Gastrocnemius medialis (tissue), 4 donors: ENCODE data around the gene KRTAP20-1. TPM values are rescaled to one million over a fixed set of nuclear protein-coding genes. Genes with fewer than 3 reads are reported as not detected.

Source experiments
- ATAC-seq, 2 donors: fragments of 150-250 bp; one replicate each; pipeline ENCODE4 v1.9.1; 2016
- DNase-seq, 2 donors: peaks; one replicate each; pipeline ENCODE4 v3.0.0-alpha.2; 2019
- H3K27ac ChIP-seq, 4 donors: fragments of 200-600 bp; sonication (generic); 1 replicate in 1 of 4; 2 replicates in 3 of 4; pipeline ENCODE4 v1.5.1; 2016 to 2018; ENCODE audit warnings: mild to moderate bottlenecking in 2 of 4, moderate library complexity in 1 of 4
- H3K27me3 ChIP-seq, 3 donors: fragments of 200-600 bp; sonication (generic) in 2 of 3; 1 replicate in 1 of 3; 2 replicates in 2 of 3; pipeline versions ENCODE4 v1.5.1 to v1.6.0; 2016 to 2019; ENCODE audit warnings: mild to moderate bottlenecking in 1 of 3, moderate library complexity in 1 of 3
- H3K36me3 ChIP-seq, 2 donors: fragments of 200-600 bp; sonication (generic) in 1 of 2; one replicate each; pipeline ENCODE4 v1.5.1; 2017 to 2018
- H3K4me1 ChIP-seq, 2 donors: fragments of 200-600 bp; sonication (generic) in 1 of 2; one replicate each; pipeline ENCODE4 v1.5.1; 2016 to 2017; ENCODE audit warnings: mild to moderate bottlenecking in 2 of 2
- H3K4me3 ChIP-seq, 4 donors: fragments of 200-600 bp; sonication (generic) in 3 of 4; 1 replicate in 1 of 4; 2 replicates in 3 of 4; pipeline ENCODE4 v1.5.1; 2016 to 2019; ENCODE audit warnings: mild to moderate bottlenecking in 2 of 4
- H3K9me3 ChIP-seq, 3 donors: fragments of 200-600 bp; sonication (generic) in 2 of 3; 1 replicate in 1 of 3; 2 replicates in 2 of 3; pipeline ENCODE4 v1.5.1; 2016 to 2019
- CTCF ChIP-seq, 5 experiments: fragments of 450-650 bp in 3 of 5; fragments of 200-600 bp in 2 of 5; sonication (generic) in 2 of 5; IDR thresholded peaks in 4 of 5; conservative IDR thresholded peaks in 1 of 5; 1 replicate in 4 of 5; 2 replicates in 1 of 5; pipeline ENCODE4 v1.5.1; 2016 to 2019; ENCODE audit warnings: antibody characterized with exemption in 5 of 5, mild to moderate bottlenecking in 3 of 5, moderate library complexity in 3 of 5
- POLR2A ChIP-seq, 2 donors: fragments of 450-650 bp; IDR thresholded peaks; one replicate each; pipeline ENCODE4 v1.6.1; 2017; ENCODE audit warnings: antibody characterized with exemption in 2 of 2, mild to moderate bottlenecking in 2 of 2, moderate library complexity in 2 of 2
- in situ Hi-C, 4 donors: fragments of 200-750 bp; cut with MboI; loops; one replicate each; pipeline versions ENCODE4 v1.15.0 to v1.8.0; 2017; ENCODE audit warnings: low sequenced_read_pairs in 4 of 4
- intact Hi-C: fragments of 100-400 bp; cut with DNase I; formaldehyde crosslinking; loops from one replicate; pipeline ENCODE4 v1.15.1; 2023; ENCODE audit warnings: low total_unique reads
- total RNA-seq, 4 donors: library from RNA; depleted of rRNA; stranded (reverse); fragments of >200 nt; gene quantifications; one replicate each; pipeline versions ENCODE4 v1.1.0 to v1.2.3, GENCODE V29; 2016

KRTAP20-1 gene, protein sequence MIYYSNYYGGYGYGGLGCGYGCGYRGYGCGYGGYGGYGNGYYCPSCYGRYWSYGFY
- total RNA-seq = not detected

- Histone ChIP-seq H3K4me3 (no peak within 1 kb of the TSS), H3K9me3 (no peaks in the 10 kb centered on the region), H3K4me1 (no peaks in the 10 kb centered on the region), H3K27ac (no peak within 1 kb of the TSS), H3K36me3 (no peaks in the 10 kb centered on the region), H3K27me3 (no peaks in the 10 kb centered on the region)
- TF ChIP-seq POLR2A (IDR thresholded peaks at IDR 0.05) (no peak), CTCF (IDR thresholded peaks at IDR 0.05 in 4 of 5, conservative IDR thresholded peaks at IDR 0.05 in 1 of 5) (no peak)
- in situ Hi-C loops = no loop called here
- intact Hi-C loops = no loop called here
- DNase-seq (no peak), ATAC-seq (no peak)
Measured at GRCh38 chr21:30616125-30616524, at the start of gene KRTAP20-1. TSS of gene KRTAP20-1 (plus strand) at chr21:30616425. CDS start at chr21:30616455, 30 bp downstream.

GRCh38 chr21:30567617-30568016 lies 48.6 kb upstream of the KRTAP20-1 start:
- DNase-seq (no peak), ATAC-seq (no peak)
- Histone ChIP-seq H3K27me3 (no peaks in the 10 kb centered on the region), H3K9me3 (no peaks in the 10 kb centered on the region), H3K4me1 (no peaks in the 10 kb centered on the region), H3K4me3 (no peak overlapping the region), H3K36me3 (no peaks in the 10 kb centered on the region), H3K27ac (no peak overlapping the region)
- intact Hi-C loops = no loop called here
- TF ChIP-seq CTCF (IDR thresholded peaks at IDR 0.05 in 4 of 5, conservative IDR thresholded peaks at IDR 0.05 in 1 of 5) (no peak), POLR2A (IDR thresholded peaks at IDR 0.05) (no peak)
- in situ Hi-C loops = no loop called here

DNA sequence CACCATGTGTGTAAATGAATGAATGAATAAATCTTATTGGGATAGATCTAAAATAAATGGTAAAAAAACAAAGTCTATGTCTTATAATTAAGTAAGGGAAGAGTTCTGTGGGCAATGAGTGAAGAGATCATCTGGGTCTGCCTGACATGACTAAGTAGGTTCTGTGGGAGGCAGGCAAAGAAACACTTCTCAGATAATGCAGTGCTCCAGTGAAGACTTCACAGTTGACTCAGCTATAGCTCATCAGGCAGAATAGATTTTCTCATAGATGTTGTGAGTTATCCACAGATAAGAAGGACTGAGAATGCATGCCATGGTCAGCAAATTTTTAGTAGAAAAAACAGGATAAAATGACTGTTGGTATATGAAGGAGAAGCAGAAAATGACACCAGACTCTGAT lies 38.5 kb upstream of the KRTAP20-1 start:
- ATAC-seq = no peak
- H3K9me3 ChIP-seq = no peaks in the 10 kb centered on the region
- in situ Hi-C loops = no loop called here
- H3K27ac ChIP-seq = no peak overlapping the region
- intact Hi-C loops = no loop called here
- no peak overlapping the region for H3K4me3 ChIP-seq
- no peaks in the 10 kb centered on the region for H3K4me1 ChIP-seq
- no peaks in the 10 kb centered on the region for H3K36me3 ChIP-seq
- no peaks in the 10 kb centered on the region for H3K27me3 ChIP-seq
- no peak for DNase-seq
- TF ChIP-seq CTCF (IDR thresholded peaks at IDR 0.05 in 4 of 5, conservative IDR thresholded peaks at IDR 0.05 in 1 of 5) (no peak), POLR2A (IDR thresholded peaks at IDR 0.05) (no peak)

- H3K36me3 ChIP-seq = no peaks in the 10 kb centered on the region
- H3K27ac ChIP-seq = no peak overlapping the region
- ATAC-seq (no peak), DNase-seq (no peak)
- no peaks in the 10 kb centered on the region for H3K27me3 ChIP-seq
- H3K4me1 ChIP-seq = no peaks in the 10 kb centered on the region
- TF ChIP-seq POLR2A (IDR thresholded peaks at IDR 0.05) (no peak), CTCF (IDR thresholded peaks at IDR 0.05 in 4 of 5, conservative IDR thresholded peaks at IDR 0.05 in 1 of 5) (no peak)
- H3K4me3 ChIP-seq = no peak overlapping the region
- intact Hi-C loops = no loop called here
- H3K9me3 ChIP-seq = no peaks in the 10 kb centered on the region
- in situ Hi-C loops = no loop called here
Measured at GRCh38 chr21:30579346-30579745, 36.9 kb upstream of the KRTAP20-1 start.

- Histone ChIP-seq H3K27ac (no peak overlapping the region), H3K9me3 (no peaks in the 10 kb centered on the region), H3K36me3 (no peaks in the 10 kb centered on the region), H3K27me3 (no peaks in the 10 kb centered on the region), H3K4me3 (no peak overlapping the region), H3K4me1 (no peaks in the 10 kb centered on the region)
- intact Hi-C loops (no loop called here), in situ Hi-C loops (no loop called here)
- TF ChIP-seq POLR2A (IDR thresholded peaks at IDR 0.05) = no peak
- TF ChIP-seq CTCF (IDR thresholded peaks at IDR 0.05 in 4 of 5, conservative IDR thresholded peaks at IDR 0.05 in 1 of 5) = no peak
- DNase-seq = no peak
- no peak for ATAC-seq
Measured at GRCh38 chr21:30580132-30580531, 36.1 kb upstream of the KRTAP20-1 start.
